Coronary artery (tissue), 2 donors: ENCODE results near the gene PTPRD.

Experiments
- DNase-seq: peaks from one replicate; pipeline ENCODE4 v3.0.0-alpha.2; 2017; ENCODE audit warnings: low spot score
- H3K27ac ChIP-seq, 2 donors: fragments of 200-600 bp; sonication (generic); one replicate each; pipeline ENCODE4 v1.5.1; 2016 to 2019
- H3K4me3 ChIP-seq: fragments of 200-600 bp; sonication (generic); 2 replicates; pipeline ENCODE4 v1.5.1; 2016; ENCODE audit warnings: mild to moderate bottlenecking, moderate library complexity
- TF ChIP-seq, protein P1 (sequence below): fragments of 200-600 bp; sonication (generic); IDR thresholded peaks from one replicate; pipeline ENCODE4 v1.5.1; 2019; ENCODE audit warnings: antibody characterized with exemption

PTPRD gene

DNA sequence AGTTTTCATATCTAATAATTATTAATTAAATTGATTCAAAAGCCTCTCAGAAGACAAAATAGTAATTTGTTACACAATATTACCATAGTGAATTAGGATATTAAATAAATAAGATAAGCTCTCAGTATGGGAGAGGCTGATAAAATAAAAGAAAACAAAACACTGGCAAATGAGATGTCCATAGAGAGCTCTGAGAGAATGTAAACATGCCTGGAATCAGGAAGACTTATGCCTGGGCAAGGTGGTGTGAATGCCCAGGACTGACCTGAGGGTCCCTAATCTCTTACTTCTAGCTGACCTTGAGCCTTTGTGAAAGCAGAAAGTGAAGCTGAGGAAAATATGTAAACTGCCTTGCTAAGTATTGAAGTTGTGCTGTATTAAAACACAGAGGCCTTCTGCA is 616.5 kb downstream of the PTPRD start:
- Histone ChIP-seq H3K27ac (no peak overlapping the region), H3K4me3 (no peak overlapping the region)
- TF ChIP-seq, protein P1, sequence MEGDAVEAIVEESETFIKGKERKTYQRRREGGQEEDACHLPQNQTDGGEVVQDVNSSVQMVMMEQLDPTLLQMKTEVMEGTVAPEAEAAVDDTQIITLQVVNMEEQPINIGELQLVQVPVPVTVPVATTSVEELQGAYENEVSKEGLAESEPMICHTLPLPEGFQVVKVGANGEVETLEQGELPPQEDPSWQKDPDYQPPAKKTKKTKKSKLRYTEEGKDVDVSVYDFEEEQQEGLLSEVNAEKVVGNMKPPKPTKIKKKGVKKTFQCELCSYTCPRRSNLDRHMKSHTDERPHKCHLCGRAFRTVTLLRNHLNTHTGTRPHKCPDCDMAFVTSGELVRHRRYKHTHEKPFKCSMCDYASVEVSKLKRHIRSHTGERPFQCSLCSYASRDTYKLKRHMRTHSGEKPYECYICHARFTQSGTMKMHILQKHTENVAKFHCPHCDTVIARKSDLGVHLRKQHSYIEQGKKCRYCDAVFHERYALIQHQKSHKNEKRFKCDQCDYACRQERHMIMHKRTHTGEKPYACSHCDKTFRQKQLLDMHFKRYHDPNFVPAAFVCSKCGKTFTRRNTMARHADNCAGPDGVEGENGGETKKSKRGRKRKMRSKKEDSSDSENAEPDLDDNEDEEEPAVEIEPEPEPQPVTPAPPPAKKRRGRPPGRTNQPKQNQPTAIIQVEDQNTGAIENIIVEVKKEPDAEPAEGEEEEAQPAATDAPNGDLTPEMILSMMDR: no peak
- DNase-seq: no peak

DNA sequence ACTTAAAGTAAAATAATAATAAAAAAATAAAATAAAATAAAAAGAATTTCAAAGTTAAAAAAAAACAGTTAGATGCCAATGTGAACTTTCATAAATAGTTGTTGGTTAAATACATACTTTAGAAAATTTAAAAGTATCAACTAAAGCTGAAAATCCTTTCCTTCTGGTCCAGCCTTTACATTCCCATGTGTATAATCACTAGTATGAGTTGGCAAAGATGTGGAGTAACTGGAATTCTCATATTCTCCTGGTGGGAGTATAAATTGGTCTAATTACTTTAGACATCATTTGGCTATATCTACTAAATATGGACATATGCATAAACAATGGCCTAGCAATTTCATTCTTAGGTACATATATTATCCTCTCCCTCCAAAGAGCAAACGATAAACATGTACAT is 619.9 kb downstream of the PTPRD start:
- Histone ChIP-seq H3K4me3 (no peak overlapping the region), H3K27ac (no peak overlapping the region)
- TF ChIP-seq, protein P1: no peak
- DNase-seq: no peak

DNA sequence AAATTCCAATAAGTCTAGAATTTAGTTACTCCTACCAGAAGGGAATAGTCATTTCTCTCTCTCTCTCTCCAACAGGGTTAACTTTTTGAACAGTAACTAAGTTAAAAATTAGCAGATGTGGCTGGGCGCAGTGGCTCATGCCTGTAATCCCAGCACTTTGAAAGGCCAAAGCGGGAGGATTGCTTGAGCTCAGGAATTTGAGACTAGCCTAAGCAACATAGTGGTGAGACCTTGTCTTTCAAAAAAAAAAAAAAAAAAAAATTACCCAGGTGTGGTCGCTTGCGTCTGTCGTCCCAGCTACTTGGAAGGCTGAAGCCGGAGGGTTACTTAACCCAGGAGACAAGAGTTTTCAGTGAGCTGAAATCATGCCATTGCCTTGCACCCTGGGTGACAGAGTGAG is 639.7 kb downstream of the PTPRD start:
- TF ChIP-seq, protein P1: no peak
- no peak for DNase-seq
- Histone ChIP-seq H3K4me3 (no peak overlapping the region), H3K27ac (no peak overlapping the region)

DNA sequence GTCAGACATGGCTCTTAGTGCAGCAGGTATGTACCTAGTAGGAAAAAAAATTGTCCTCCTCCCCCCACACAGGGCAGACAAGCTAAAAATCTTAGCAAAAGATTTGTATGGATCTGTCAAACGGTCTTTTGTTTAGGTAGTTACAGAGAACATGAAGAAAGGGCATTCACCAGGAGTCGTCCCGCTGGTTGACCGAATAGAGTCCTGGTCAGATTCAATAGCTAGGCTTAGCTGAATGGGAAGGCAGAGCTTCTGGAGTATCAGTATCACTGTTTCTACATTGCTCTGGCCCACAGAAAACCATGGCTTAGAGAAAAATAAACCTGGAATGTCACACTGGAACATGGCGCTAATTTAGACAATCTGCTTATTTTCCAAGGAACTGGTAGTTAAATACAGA is 642.3 kb downstream of the PTPRD start:
- TF ChIP-seq, protein P1: no peak
- H3K4me3 ChIP-seq: no peak overlapping the region
- DNase-seq: no peak
- H3K27ac ChIP-seq: no peak overlapping the region

DNA sequence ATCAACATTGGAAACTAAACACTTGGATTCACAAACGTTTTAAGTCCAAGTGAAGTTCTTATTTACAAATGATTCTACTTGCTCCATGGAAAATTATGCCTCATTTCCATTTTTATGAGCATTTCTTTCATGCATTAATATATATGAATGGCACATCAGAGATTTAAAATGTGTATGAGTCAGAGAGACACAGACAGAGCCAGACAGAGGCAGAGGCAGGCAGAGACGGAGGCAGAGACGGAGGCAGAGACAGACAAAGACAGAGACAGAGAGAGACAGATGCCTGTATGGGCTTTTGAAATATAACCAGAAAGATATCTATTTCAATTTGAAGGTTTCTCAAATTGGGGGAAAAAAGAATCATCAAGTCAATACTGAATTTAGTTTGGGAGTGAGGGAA is 649.0 kb downstream of the PTPRD start:
- Histone ChIP-seq H3K4me3 (no peak overlapping the region), H3K27ac (no peak overlapping the region)
- TF ChIP-seq, protein P1: no peak
- no peak for DNase-seq

DNA sequence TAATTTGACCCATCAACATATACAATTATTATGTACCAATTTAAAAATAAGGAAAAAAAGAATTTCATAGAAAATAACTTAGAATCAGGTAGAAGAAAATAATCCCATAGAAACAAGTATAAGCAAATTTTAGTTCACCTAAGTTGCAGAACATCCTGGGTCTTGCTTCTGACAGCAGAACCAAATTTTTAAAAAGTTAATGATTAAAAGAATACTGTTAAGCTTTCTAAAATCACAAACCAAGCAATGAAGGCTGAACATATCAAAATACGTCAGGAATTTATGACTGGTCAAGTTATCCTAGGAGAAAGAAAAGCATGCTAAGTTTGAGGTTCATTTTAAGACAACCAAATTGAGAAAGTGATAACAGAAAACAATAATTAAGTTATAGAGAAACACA is 650.9 kb downstream of the PTPRD start:
- Histone ChIP-seq H3K27ac (no peak overlapping the region), H3K4me3 (no peak overlapping the region)
- TF ChIP-seq, protein P1: no peak
- DNase-seq: no peak

DNA sequence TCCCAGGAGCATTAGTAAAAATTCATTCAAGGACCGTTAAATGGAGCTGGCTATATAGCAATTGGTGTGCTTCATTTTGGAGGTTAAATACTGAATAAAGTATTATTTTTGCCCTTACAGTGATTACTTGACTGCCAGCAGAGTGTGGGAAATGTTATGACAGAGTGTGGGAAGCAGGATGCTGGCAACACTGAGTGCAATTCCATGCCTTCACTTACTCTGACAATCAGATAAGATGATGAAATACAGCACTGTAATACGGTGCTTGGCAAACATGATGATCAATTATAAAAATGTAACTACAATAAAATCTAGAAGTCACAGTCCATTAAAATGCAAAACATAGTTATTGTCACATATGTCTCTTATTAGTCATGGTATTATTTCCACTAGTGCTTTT is 651.3 kb downstream of the PTPRD start:
- Histone ChIP-seq H3K27ac (no peak overlapping the region), H3K4me3 (no peak overlapping the region)
- TF ChIP-seq, protein P1: no peak
- no peak for DNase-seq
